Thymus (tissue), 11 donors: ENCODE data around the gene SULT1E1. TPM values are rescaled to one million over a fixed set of nuclear protein-coding genes. Genes with fewer than 3 reads are reported as not detected.

Source experiments
- DNase-seq, 9 donors: peaks; one replicate each; pipeline ENCODE4 v3.0.0-alpha.2; 2013; ENCODE audit warnings: low spot score in 9 of 9, low read depth in 6 of 9, missing footprints in 1 of 9
- H3K27ac ChIP-seq, 2 donors: one replicate each; pipeline ENCODE4 v1.5.1; 2013; ENCODE audit warnings: control low read depth in 1 of 2, low read depth in 1 of 2, low read length in 1 of 2, mild to moderate bottlenecking in 1 of 2, moderate library complexity in 1 of 2
- H3K27me3 ChIP-seq, 2 donors: one replicate each; pipeline ENCODE4 v1.5.1; 2013; ENCODE audit warnings: low read length in 1 of 2; ENCODE audit not compliant: control insufficient read depth in 2 of 2, insufficient read depth in 1 of 2
- H3K36me3 ChIP-seq, 2 donors: one replicate each; pipeline ENCODE4 v1.5.1; 2013; ENCODE audit warnings: low read length in 1 of 2, mild to moderate bottlenecking in 1 of 2, moderate library complexity in 1 of 2; ENCODE audit not compliant: control insufficient read depth in 2 of 2, insufficient read depth in 2 of 2
- H3K4me1 ChIP-seq, 2 donors: one replicate each; pipeline ENCODE4 v1.5.1; 2013; ENCODE audit warnings: low read length in 2 of 2; ENCODE audit not compliant: control insufficient read depth in 2 of 2, insufficient read depth in 2 of 2
- H3K4me3 ChIP-seq, 2 donors: one replicate each; pipeline ENCODE4 v1.5.1; 2013; ENCODE audit warnings: low read length in 2 of 2, control low read depth in 1 of 2, mild to moderate bottlenecking in 1 of 2
- H3K9me3 ChIP-seq, 2 donors: one replicate each; pipeline ENCODE4 v1.5.1; 2013; ENCODE audit warnings: low read length in 1 of 2, mild to moderate bottlenecking in 1 of 2; ENCODE audit not compliant: control insufficient read depth in 2 of 2, insufficient read depth in 1 of 2
- WGBS: extraction: QIAGEN DNeasy Blood & Tissue Kit; methylation state at CpG from one replicate; pipeline ENCODE4 v1.1.7; 2013; 5-methylcytosine and 5-hydroxymethylcytosine counted together
- polyA plus RNA-seq: library from polyadenylated mRNA; stranded (reverse); fragments of 200-250 nt; gene quantifications from one replicate; pipeline ENCODE4 v1.2.3, GENCODE V29; 2013
- total RNA-seq: library from RNA; stranded (reverse); fragments of 120-200 nt; gene quantifications from one replicate; pipeline ENCODE4 v1.2.4, GENCODE V29; 2013
- donor health status: healthy.

The SULT1E1 gene
- total and polyA plus RNA-seq, 2 donors = 7.8 to 16.5 TPM

- WGBS = 96% methylated on average over 2 of the region's 2 CpGs
- DNase-seq = no peak
- Histone ChIP-seq H3K36me3 (no peaks in the 10 kb centered on the region), H3K27ac (no peak overlapping the region), H3K4me1 (no peaks in the 10 kb centered on the region), H3K4me3 (no peak overlapping the region), H3K9me3 (no peaks in the 10 kb centered on the region), H3K27me3 (no peaks in the 10 kb centered on the region)
Observed at GRCh38 chr4:69855822-69856221, 4.1 kb downstream of the SULT1E1 start.

- no peak for DNase-seq
- Histone ChIP-seq H3K9me3 (no peaks in the 10 kb centered on the region), H3K27ac (no peak overlapping the region), H3K4me1 (no peaks in the 10 kb centered on the region), H3K36me3 (no peaks in the 10 kb centered on the region), H3K4me3 (no peak overlapping the region), H3K27me3 (no peaks in the 10 kb centered on the region)
- 91% methylated on average over 1 of the region's 1 CpG for WGBS
Observed at GRCh38 chr4:69849969-69850368, 10.0 kb downstream of the SULT1E1 start.

GRCh38 chr4:69849297-69849696 lies 10.6 kb downstream of the SULT1E1 start:
- Histone ChIP-seq H3K4me3 (no peak overlapping the region), H3K27me3 (no peaks in the 10 kb centered on the region), H3K27ac (no peak overlapping the region), H3K9me3 (no peaks in the 10 kb centered on the region), H3K36me3 (no peaks in the 10 kb centered on the region), H3K4me1 (no peaks in the 10 kb centered on the region)
- WGBS = 87% methylated on average over 3 of the region's 3 CpGs
- DNase-seq = no peak

- no peak for DNase-seq
- H3K36me3 ChIP-seq = no peaks in the 10 kb centered on the region
- H3K9me3 ChIP-seq = no peaks in the 10 kb centered on the region
- H3K4me1 ChIP-seq = no peaks in the 10 kb centered on the region
- 95% methylated on average over 1 of the region's 1 CpG for WGBS
- H3K27me3 ChIP-seq = no peaks in the 10 kb centered on the region
- H3K4me3 ChIP-seq = no peak overlapping the region
- H3K27ac ChIP-seq = no peak overlapping the region
Observed at GRCh38 chr4:69848028-69848427, 11.9 kb downstream of the SULT1E1 start.

- no peaks in the 10 kb centered on the region for H3K9me3 ChIP-seq
- H3K36me3 ChIP-seq = no peaks in the 10 kb centered on the region
- no peak overlapping the region for H3K4me3 ChIP-seq
- H3K4me1 ChIP-seq = no peaks in the 10 kb centered on the region
- 48% methylated on average over 4 of the region's 4 CpGs for WGBS
- DNase-seq = no peak
- H3K27ac ChIP-seq = no peak overlapping the region
- H3K27me3 ChIP-seq = no peaks in the 10 kb centered on the region
Observed at GRCh38 chr4:69843932-69844331, 16.0 kb downstream of the SULT1E1 start.

GRCh38 chr4:69843301-69843700 lies 16.6 kb downstream of the SULT1E1 start:
- 1% methylated on average over 1 of the region's 1 CpG for WGBS

GRCh38 chr4:69838977-69839376 lies 21.0 kb downstream of the SULT1E1 start:
- H3K4me1 ChIP-seq = no peaks in the 10 kb centered on the region
- no peak overlapping the region for H3K4me3 ChIP-seq
- H3K36me3 ChIP-seq = no peaks in the 10 kb centered on the region
- DNase-seq = no peak
- H3K9me3 ChIP-seq = no peaks in the 10 kb centered on the region
- no peaks in the 10 kb centered on the region for H3K27me3 ChIP-seq
- H3K27ac ChIP-seq = no peak overlapping the region
- WGBS = 90% methylated on average over 2 of the region's 2 CpGs

More at GRCh38 chr4:69843301-69843700, 16.6 kb downstream of the SULT1E1 start:
- no peaks in the 10 kb centered on the region for H3K36me3 ChIP-seq
- no peak for DNase-seq
- H3K27me3 ChIP-seq = no peaks in the 10 kb centered on the region
- H3K27ac ChIP-seq = no peak overlapping the region
- no peaks in the 10 kb centered on the region for H3K4me1 ChIP-seq
- H3K9me3 ChIP-seq = no peaks in the 10 kb centered on the region
- H3K4me3 ChIP-seq = no peak overlapping the region

- Histone ChIP-seq H3K27me3 (no peaks in the 10 kb centered on the region), H3K27ac (no peak overlapping the region), H3K4me1 (peaks cover 2 to 4% of the 10 kb centered on the region in 2 donors), H3K9me3 (no peaks in the 10 kb centered on the region), H3K4me3 (no peak overlapping the region), H3K36me3 (no peaks in the 10 kb centered on the region)
- no peak for DNase-seq
Observed at GRCh38 chr4:69836287-69836686, 23.7 kb downstream of the SULT1E1 start.

GRCh38 chr4:69835766-69836165 lies 24.2 kb downstream of the SULT1E1 start:
- Histone ChIP-seq H3K27me3 (no peaks in the 10 kb centered on the region), H3K4me3 (no peak overlapping the region), H3K4me1 (peaks cover 2 to 4% of the 10 kb centered on the region in 2 donors), H3K36me3 (no peaks in the 10 kb centered on the region), H3K27ac (no peak overlapping the region), H3K9me3 (no peaks in the 10 kb centered on the region)
- DNase-seq = no peak
- 96% methylated on average over 1 of the region's 1 CpG for WGBS

- Histone ChIP-seq H3K9me3 (no peaks in the 10 kb centered on the region), H3K4me3 (no peak overlapping the region), H3K36me3 (no peaks in the 10 kb centered on the region), H3K27ac (no peak overlapping the region), H3K27me3 (no peaks in the 10 kb centered on the region), H3K4me1 (peaks cover 2 to 4% of the 10 kb centered on the region in 2 donors)
- WGBS = 99% methylated on average over 1 of the region's 1 CpG
- no peak for DNase-seq
Observed at GRCh38 chr4:69833251-69833650, 26.7 kb downstream of the SULT1E1 start.
